Heart left ventricle (tissue), 13 donors: Measurements from ENCODE around the gene CHRM1.

ENCODE experiments used
- POLR2A ChIP-seq, 2 donors: fragments of 450-650 bp; IDR thresholded peaks; one replicate each; pipeline ENCODE4 v1.6.1; 2017; ENCODE audit warnings: antibody characterized with exemption in 2 of 2, mild to moderate bottlenecking in 2 of 2, moderate library complexity in 2 of 2
- TF ChIP-seq, protein P1 (sequence below), 12 donors: fragments of 200-600 bp; sonication (generic) in 4 of 12; IDR thresholded peaks; one replicate each; pipeline versions ENCODE4 v1.5.0 to v1.8.0; 2018 to 2022; ENCODE audit warnings: antibody characterized with exemption in 12 of 12, mild to moderate bottlenecking in 5 of 12
- donor health status: ischemic (EF 13 %, LVEDD 7.1; RV severe dilation, severe dysfunction).
- donor health status: DM: no; HTN: yes; CAD: no.
- donor health status: DM: no; HTN: no; CAD: no.
- donor health status: ischemic (EF 25% LVEDD 6.9; RV normal size, moderate dysfunction).
- donor health status: ischemic (EF 25% LVEDD 5.7; RV mildly dilated, moderate dysfunction).
- donor health status: ischemic (EF 35%, LVEDD 5.7; RV mildly dilated, moderate dysfunction).
- donor health status: nonischemic (EF 11% LVEDD 7.7; RV severe dilation, severe dysfunction).
- donor health status: DM: yes; HTN: yes; CAD: no.
- donor health status: PGD.
- donor health status: ischemic (EF 29% LVEDD 5.4; RV normal size, mild dysfunction).
- donor health status: nonischemic (EF 23%, LVEDD 6.1; RV moderate dilation, normal function).

DNA sequence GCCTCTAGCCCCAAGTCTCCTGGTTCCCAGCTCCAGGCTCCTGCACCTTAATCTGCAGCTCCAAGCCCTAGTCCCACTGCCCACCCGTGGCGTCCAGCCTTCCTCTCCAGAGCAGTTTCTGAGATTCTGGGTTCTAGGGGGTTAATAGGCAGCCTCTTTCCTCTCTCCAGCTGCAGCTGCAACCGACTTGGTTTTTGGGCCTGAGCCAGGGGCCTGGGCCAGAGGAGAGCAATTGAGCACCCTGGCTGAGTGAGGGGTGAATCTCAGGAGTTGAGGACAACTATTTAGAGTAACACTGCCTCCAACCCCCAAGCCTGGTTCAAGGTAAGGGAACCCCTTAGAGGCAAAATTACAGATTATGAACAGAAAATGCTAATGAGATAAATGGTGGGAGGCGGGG lies 9.0 kb upstream of the CHRM1 start:
- TF ChIP-seq, protein P1, sequence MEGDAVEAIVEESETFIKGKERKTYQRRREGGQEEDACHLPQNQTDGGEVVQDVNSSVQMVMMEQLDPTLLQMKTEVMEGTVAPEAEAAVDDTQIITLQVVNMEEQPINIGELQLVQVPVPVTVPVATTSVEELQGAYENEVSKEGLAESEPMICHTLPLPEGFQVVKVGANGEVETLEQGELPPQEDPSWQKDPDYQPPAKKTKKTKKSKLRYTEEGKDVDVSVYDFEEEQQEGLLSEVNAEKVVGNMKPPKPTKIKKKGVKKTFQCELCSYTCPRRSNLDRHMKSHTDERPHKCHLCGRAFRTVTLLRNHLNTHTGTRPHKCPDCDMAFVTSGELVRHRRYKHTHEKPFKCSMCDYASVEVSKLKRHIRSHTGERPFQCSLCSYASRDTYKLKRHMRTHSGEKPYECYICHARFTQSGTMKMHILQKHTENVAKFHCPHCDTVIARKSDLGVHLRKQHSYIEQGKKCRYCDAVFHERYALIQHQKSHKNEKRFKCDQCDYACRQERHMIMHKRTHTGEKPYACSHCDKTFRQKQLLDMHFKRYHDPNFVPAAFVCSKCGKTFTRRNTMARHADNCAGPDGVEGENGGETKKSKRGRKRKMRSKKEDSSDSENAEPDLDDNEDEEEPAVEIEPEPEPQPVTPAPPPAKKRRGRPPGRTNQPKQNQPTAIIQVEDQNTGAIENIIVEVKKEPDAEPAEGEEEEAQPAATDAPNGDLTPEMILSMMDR (IDR thresholded peaks at IDR 0.05): no peak
- TF ChIP-seq POLR2A (IDR thresholded peaks at IDR 0.05): no peak
